Brain pericyte (primary cell): ENCODE results near the gene CD55.

ENCODE experiments used
- DNase-seq: peaks from one replicate; pipeline ENCODE4 v3.0.0-alpha.2; 2012; ENCODE audit warnings: low read depth, low spot score

The CD55 gene

GRCh38 chr1:207321079-207321789, at the start of gene CD55:
Gene CD55, plus strand, starts transcription at chr1:207321678. Its CDS starts 88 bp downstream, at chr1:207321766.
- peak; percentile 65 for DNase-seq

GRCh38 chr1:207274882-207275281, 46.6 kb upstream of the CD55 start:
- no peak for DNase-seq

GRCh38 chr1:207276465-207276864, 45.0 kb upstream of the CD55 start:
- no peak for DNase-seq

GRCh38 chr1:207277241-207277640, 44.2 kb upstream of the CD55 start:
- DNase-seq: no peak

- DNase-seq: no peak
Measured at GRCh38 chr1:207279652-207280051, 41.8 kb upstream of the CD55 start.

GRCh38 chr1:207280706-207281105, 40.8 kb upstream of the CD55 start:
- DNase-seq: no peak

DNA sequence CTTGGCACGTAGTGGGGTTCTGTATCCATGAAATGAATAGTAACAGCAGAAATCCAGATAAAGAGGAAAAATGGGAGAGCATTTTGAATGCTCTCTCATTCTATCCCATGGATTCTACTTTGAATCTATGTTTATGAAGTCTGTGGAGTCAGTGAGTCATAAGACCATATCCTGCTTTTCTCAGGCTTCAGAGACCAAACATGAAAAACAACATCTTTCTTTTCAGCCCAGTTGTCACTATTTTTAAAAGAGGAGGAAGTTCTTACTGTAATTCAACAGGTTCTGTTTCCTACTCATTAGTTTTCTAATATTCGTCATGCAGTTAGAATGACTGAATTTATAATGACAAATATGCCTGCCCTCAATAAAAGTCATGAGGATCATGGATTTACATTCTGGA, 39.4 kb upstream of the CD55 start:
- DNase-seq: no peak

DNA sequence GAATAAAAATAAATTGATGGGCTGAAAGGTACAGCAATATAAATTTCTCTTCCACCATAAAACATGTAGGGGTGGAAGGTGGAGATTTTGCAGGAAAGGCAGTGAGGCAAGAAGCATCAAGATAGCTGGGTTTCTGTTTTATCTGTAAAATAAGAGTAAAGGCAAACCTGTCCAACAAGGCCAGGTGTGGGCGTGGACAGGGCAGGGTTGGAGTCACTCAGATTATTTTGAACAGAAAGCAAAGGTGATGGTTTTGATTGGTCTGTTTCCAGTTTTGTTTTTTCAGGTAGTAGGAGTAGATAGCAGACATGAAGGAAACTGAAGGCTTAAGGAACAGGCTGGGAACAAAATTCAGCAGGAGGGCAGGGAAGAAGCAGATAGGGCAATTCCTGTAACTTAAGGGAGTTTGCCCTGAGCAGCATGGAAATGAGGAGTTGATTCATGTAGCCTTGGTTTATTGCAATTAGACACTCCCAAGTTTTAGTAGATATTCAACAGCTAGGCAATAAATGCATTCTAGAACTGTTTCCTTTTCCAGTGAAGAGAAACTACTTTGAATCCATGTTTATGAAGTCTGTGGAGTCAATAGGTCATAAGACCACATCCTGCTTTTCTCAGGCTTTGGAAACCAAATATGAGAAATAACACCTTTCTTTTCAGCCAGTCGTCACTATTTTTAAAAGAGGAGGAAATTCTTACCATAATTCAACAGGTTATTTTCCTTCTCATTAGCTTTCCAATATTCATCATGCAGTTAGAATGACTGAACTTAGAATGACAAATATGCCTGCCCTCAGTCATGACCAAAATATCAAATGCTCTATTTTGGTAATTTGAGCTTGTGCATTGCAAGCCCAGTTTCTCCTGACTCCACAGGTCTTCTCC, 38.7 kb upstream of the CD55 start:
- no peak for DNase-seq

DNA sequence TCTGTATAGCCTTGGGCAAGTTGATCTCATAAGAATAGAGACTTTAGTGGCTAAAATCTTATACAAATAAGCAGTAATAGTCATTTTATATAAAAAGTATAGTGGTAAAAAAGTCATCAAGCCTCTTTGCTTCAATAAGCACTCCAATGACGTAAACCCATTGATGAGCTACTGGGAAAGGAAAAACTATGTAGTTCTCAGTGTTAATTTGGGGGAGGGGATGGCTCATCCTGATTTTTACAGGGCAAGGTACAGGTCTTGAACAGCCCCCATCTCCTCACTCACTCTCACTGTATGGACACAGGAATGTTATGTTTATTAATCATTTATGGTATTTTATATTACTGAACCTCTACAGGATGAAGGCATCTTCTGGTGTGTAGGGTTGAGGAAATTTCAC, 38.1 kb upstream of the CD55 start:
- no peak for DNase-seq

- DNase-seq: no peak
Measured at GRCh38 chr1:207284209-207284897, 37.1 kb upstream of the CD55 start.

DNA sequence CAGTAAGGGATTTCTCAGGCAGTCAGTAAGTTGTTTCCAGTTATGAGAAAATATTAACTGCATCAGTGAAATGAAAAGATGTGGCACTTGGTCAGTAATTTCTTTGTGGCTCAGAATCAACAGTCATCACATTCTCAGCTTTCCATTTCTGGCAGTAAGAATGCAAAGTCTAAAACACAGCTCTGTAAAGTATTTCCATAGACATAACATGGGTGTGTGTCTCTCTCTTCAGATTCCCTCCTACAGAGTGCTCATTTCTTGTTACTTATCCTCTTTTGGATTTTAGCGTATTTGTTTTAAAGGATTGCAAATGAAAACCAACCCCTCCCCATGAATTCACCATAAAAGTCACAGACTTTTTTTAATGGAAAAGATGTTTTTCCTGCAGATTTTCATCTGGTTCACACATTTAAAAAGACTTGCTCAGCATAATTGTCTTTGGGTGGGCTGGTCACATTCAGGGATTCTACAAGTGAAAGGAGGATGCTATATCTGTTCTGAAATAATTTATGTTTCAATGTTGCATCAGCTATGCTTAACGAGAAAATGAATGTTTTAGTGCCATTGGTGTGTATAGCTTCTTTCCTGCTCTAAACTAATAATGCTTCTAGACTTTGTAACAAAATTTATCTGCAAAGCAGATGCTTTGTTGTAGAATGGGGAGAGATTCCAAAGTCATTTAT, 34.6 kb upstream of the CD55 start:
- DNase-seq: no peak

DNA sequence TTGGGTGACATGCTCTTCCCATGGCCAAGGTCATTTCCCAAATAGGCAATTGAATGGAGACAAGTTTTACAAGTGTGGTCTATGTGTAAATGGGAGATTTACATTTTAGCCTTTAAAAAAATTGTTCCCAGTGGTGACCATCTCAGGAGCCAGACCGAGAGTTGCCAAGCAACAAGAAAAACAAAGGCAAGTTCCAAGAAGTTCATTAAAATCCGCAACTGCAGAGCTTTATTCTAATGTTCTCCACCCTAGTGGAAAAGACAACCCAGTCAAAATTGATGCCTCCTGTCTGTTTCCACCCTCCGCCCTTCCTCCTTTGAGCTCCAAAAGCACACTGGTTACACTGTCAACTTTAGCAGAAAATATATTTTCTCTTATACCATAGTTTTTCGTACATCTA, 33.2 kb upstream of the CD55 start:
- no peak for DNase-seq

DNA sequence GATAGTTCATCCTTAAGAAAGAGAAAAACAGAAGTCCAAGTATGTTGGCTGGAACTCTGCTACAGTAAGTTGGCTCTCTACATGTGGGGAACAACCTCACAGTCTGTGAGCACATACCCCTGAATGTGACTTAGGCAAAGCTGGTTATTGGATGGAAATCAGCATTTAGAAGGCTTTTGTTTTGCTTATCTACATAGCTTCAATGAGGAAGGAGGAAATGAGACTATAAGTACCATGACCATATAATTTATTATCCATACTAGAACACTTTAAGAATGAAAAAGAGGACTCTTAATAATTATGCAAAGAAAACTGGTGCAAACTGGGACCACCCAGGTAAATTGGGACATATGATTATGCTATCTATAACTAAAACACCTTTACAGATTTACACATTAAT, 31.7 kb upstream of the CD55 start:
- DNase-seq: no peak

DNA sequence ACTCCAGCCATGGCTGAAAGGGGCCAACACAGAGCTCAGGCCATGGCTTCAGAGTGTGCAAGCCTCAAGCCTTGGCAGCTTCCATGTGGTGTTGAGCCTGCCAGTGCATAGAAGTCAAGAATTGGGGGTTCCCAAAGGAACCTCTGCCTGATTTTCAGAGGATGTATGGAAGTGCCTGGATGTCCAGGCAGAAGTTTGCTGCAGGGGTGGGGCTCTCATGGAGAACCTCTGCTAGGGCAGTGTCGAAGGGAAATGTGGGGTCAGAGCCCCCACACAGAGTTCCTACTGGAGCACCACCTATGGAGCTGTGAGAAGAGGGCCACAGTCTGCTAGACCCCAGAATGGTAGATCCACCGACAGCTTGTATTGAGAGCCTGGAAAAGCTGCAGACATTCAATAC, 29.8 kb upstream of the CD55 start:
- DNase-seq: no peak

- no peak for DNase-seq
Measured at GRCh38 chr1:207298186-207298585, 23.3 kb upstream of the CD55 start.

DNA sequence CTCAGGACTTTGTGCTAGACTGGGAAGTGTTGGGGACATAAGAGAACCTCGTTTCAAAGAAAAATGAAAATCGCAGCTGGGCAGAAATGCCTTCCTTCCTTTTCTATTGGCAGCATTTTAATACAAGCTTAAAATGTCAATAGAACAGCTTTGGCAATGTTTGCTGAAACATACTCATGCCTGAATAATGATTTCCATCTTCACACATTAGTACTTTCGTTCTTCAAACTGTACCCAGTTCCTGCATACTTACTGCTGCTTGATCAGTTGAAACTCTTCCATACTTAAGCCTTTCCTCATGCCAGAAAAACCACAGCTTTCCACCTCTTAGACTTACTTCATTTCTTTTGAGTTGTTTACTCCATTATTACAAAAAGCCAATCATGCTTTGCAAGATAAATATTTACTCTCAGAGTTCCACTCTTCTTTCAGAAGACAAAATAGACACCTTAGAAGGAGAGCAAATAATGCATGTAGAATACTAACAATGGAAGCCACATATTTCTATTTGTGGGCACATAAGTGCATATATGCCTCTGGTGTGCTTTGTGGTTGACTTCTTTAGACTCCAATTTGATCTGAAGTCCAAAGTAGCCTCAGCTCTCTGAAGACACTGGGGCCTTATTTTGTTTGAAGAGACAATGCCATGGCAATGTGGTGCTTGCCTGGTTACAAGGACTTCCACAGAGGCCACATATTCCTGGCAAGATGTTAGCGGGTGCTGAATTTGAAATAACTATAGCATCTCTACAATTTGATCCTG, 22.7 kb upstream of the CD55 start:
- DNase-seq: no peak

GRCh38 chr1:207300970-207301369, 20.5 kb upstream of the CD55 start:
- DNase-seq: no peak

DNA sequence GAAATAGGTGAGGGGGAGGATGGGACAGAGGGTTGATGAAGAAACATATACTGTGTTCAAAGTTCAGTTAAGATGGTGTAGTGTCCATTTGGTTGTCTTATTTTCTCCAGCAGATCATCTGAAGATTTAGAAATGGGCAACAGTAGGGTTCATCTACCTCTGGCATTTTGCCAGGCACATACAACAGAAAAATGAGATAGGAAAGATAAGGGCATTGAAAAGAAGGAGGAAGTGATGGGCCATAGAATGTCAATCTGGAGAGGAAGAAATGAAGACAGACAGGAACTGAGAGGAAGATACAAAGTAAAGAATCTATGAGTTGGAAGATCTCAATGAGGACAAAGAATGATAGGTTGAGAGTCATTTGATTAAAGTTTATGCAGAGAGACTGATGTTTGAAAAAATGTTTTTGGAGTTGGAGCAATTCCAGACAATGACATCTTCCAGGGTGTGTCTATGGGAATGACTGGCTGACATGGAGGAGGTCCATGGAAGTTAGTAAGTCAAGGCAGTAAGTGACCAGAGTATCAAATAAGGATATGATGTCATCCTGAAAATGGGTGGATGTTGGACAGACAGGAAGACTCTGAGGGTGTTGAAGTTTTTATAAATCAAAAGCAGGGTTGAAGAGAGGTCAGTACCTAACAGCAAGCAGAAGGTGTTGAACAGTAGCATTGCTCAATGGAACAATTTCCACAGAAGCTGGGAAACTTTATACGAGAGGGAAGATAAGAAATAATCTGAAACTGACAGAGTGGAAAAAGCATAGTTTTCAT, 18.7 kb upstream of the CD55 start:
- no peak for DNase-seq

GRCh38 chr1:207304710-207305488, 16.6 kb upstream of the CD55 start:
- DNase-seq: no peak

DNA sequence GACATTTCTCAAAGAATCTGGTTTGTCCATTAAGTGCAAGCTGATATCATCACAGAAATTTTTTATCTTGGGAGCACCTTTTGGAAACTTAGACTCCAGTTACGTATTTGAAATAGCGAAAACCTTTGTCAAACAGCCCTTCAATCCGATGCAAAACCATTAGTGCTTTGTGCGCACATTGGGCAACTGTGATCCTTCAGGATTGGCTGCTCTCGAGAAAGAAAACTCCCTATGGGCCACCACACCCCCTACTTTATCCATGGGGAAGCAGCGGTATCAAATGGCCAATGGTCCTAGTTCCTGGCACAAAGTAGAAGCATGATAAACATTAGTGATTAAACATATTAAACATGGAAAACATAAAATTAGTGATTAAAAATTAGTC, 16.0 kb upstream of the CD55 start:
- no peak for DNase-seq
